HG03354 (cell line): ENCODE data around the gene PTPRK.
A peak's percentile ranks its signal among the peaks of the same experiment; 100 is the strongest.

Experiments
- ATAC-seq: cut with Tn5 transposase; IDR thresholded peaks from one replicate; pipeline ENCODE4 v1.9.1; 2021; ENCODE audit warnings: mild to moderate bottlenecking; ENCODE audit not compliant: unreplicated experiment, poor library complexity, severe bottlenecking

PTPRK gene

GRCh38 chr6:128520436-128521281, at the start of gene PTPRK:
Gene PTPRK (minus strand): TSS chr6:128520599. CDS start chr6:128520358, 241 bp downstream.
- peak; percentile 82 for ATAC-seq

GRCh38 chr6:128567029-128567428, 46.6 kb upstream of the PTPRK start:
- ATAC-seq: no peak

GRCh38 chr6:128560966-128561365, 40.6 kb upstream of the PTPRK start:
- ATAC-seq: no peak

- no peak for ATAC-seq
Measured at GRCh38 chr6:128558924-128559323, 38.5 kb upstream of the PTPRK start.

GRCh38 chr6:128558021-128558420, 37.6 kb upstream of the PTPRK start:
- ATAC-seq: peak; percentile 58

- no peak for ATAC-seq
Measured at GRCh38 chr6:128557081-128557480, 36.7 kb upstream of the PTPRK start.

GRCh38 chr6:128554302-128554701, 33.9 kb upstream of the PTPRK start:
- ATAC-seq: no peak

- ATAC-seq: no peak
Measured at GRCh38 chr6:128541261-128541660, 20.9 kb upstream of the PTPRK start.

- ATAC-seq: no peak
Measured at GRCh38 chr6:128538763-128539162, 18.4 kb upstream of the PTPRK start.

GRCh38 chr6:128532827-128533226, 12.4 kb upstream of the PTPRK start:
- peak; percentile 77 for ATAC-seq

- ATAC-seq: peak; percentile 21
Measured at GRCh38 chr6:128532136-128532535, 11.7 kb upstream of the PTPRK start.

- no peak for ATAC-seq
Measured at GRCh38 chr6:128531696-128532095, 11.3 kb upstream of the PTPRK start.

- ATAC-seq: no peak
Measured at GRCh38 chr6:128528241-128528640, 7.8 kb upstream of the PTPRK start.

- no peak for ATAC-seq
Measured at GRCh38 chr6:128527375-128527774, 7.0 kb upstream of the PTPRK start.

GRCh38 chr6:128526152-128526914, 5.9 kb upstream of the PTPRK start:
- no peak for ATAC-seq

GRCh38 chr6:128525406-128525805, 5.0 kb upstream of the PTPRK start:
- ATAC-seq: no peak

GRCh38 chr6:128521282-128521632, 858 bp upstream of the PTPRK start:
- ATAC-seq: no peak

GRCh38 chr6:128519931-128520435, 416 bp downstream of the PTPRK start:
- peak; percentile 39 for ATAC-seq

GRCh38 chr6:128519132-128519930, 1.1 kb downstream of the PTPRK start:
- peak; percentile 33 for ATAC-seq
